Kidney tubule cell (primary cell): ENCODE data around the gene CRAT.

Experiments
- DNase-seq: peaks from one replicate; pipeline ENCODE4 v3.0.0-alpha.2; 2018; ENCODE audit warnings: low spot score

CRAT gene

DNA sequence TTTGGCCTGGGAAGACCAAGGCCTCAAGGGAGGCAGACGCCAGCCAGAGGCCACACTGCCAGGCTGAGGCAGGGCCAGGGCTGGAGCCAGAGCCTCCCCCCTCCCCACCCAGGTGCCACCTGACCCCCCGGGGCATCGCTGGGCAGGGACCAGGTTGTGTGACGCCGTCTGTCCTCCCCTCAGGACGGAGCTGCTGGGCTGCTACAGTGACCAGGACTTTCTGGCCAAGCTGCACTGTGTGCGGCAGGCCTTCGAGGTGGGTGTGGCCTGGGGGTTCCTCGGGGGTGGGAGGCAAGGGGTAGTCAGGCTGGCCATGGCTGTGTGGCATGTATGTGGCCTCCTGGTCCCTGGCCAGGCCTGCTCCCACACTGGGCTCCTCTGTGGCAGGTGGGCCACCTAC, 47.5 kb downstream of the CRAT start:
- no peak for DNase-seq

- DNase-seq = no peak
These were observed 49.6 kb downstream of the CRAT start for GRCh38 chr9:129060991-129061390.

DNA sequence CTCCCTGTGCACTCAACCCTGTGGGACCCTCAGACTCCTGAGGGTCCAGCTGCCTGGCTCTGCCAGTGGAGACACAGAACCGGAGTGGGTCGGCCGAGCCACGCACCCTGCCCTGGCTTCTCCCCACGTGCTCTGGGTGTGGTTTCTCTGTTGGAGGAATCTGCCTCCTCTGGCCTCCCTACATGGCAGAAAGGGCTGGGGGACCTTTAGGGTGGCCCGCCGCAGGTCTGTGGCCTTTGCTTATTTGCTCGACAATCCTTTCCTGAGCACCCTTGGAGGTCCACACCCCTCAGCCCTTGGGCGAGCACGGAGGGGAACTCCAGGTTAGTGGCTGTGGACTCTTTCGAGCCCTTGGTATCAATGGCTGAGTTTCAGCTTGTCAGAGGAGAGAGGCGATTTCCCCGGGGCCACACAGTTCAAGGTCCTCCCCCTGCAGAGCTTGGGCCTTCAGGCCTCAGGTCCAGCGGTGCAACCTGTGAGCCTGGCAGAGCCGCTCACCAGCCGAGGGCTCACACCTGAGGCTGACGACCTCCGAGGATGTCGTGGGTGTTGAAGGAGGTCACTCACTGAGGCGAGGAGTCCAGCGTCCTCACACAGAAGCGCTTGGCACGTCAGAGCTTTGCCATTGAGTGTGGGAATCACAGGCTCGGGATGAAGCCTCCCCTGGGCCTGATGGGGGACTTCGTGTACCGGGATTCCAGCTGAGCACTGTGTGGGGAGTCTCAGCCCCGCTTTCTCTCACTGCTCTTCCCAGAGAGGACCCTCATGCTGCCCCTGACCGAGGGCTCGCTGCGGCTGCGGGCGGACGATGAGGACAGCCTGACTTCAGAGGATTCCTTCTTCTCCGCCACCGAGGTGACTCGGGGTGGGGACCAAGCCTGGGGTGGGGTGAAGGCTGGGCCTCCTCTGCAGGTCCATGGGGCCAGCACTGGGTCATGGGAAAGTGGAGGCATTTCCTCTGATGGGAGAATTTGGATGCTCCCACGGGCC, 50.5 kb downstream of the CRAT start:
- no peak for DNase-seq

- peak; percentile 46 for DNase-seq
These were observed 51.4 kb downstream of the CRAT start for GRCh38 chr9:129058965-129059795.

- DNase-seq = no peak
These were observed 56.3 kb downstream of the CRAT start for GRCh38 chr9:129054163-129054851.

DNA sequence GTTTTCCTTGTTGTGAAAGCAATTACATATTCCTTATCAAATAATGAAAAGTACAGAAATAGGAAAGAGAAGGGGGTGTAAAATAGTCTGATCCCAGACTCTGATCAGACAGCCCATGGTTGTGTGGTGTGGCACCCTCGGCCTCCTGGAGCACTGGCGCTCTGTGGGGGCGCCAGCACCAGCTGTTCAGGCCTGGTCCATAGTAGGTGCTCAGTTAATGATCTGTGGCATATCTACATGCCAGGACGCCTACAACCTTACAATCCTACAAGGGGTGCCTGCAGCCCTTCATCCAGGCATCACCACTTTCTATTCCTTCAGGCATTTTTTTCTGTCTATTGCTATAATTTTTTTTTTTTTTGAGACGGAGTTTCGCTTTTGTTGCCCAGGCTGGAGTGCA, 57.6 kb downstream of the CRAT start:
- no peak for DNase-seq

- peak; percentile 90 for DNase-seq
These were observed 58.0 kb downstream of the CRAT start for GRCh38 chr9:129052592-129052991.
